ENCODE data around the gene ZDHHC12. TPM values are rescaled to one million over a fixed set of nuclear protein-coding genes. Genes with fewer than 3 reads are reported as not detected.
A peak's percentile ranks its signal among the peaks of the same experiment; 100 is the strongest.

ZDHHC12 gene
- total and polyA plus RNA-seq, 2 of the 13 experiments (the other 11 are each of a cell fraction or from before 2014, with no cell fraction given): 25.4 to 28.0 TPM

- TF ChIP-seq ZNF136 (CRISPR knock-in tag; IDR thresholded peaks at IDR 0.05; ENCODE audit: low read depth) (0 out of 2 replicates have a peak, but pooled peaks have one; percentile 66), NFKBIZ (CRISPR knock-in tag; IDR thresholded peaks at IDR 0.05) (no peak), ZFP37 (CRISPR knock-in tag; IDR thresholded peaks at IDR 0.05; ENCODE audit: borderline replicate concordance) (no peak), GMEB2 (CRISPR knock-in tag; IDR thresholded peaks at IDR 0.05; ENCODE audit: low read depth) (no peak; the same call in 1 of the 2 replicates), UBTF (CRISPR knock-in tag; IDR thresholded peaks at IDR 0.05) (peak; percentile 8; the same call in 1 of the 2 replicates), MED8 (CRISPR knock-in tag; IDR thresholded peaks at IDR 0.05; ENCODE audit: insufficient replicate concordance) (no peak), XRCC5 (optimal IDR thresholded peaks at IDR 0.05; ENCODE audit: low read length) (no peak), ZMYM4 (CRISPR knock-in tag; IDR thresholded peaks at IDR 0.05) (no peak; the same call in 1 of the 2 replicates), ZNF512 (CRISPR knock-in tag; IDR thresholded peaks at IDR 0.05) (no peak), ZNF883 (CRISPR knock-in tag; IDR thresholded peaks at IDR 0.05; ENCODE audit: not compliant biosample characterization) (no peak), ZFYVE20 (CRISPR knock-in tag; IDR thresholded peaks at IDR 0.05; ENCODE audit: borderline replicate concordance, low read depth) (0 out of 2 replicates have a peak, but pooled peaks have one; percentile 54), SIN3A (IDR thresholded peaks at IDR 0.05; ENCODE audit: borderline replicate concordance, low read depth, low read length) (peak; percentile 30; the same call in 1 of the 2 replicates), PBX3 (CRISPR knock-in tag; IDR thresholded peaks at IDR 0.05; ENCODE audit: borderline replicate concordance) (no peak), HIVEP1 (CRISPR knock-in tag; IDR thresholded peaks at IDR 0.05) (0 out of 2 replicates have a peak, but pooled peaks have one; percentile 25), PCBP2 (optimal IDR thresholded peaks at IDR 0.05; ENCODE audit: low read depth, low read length, poor library complexity, severe bottlenecking) (no peak), SMAD9 (CRISPR knock-in tag; IDR thresholded peaks at IDR 0.05) (0 out of 2 replicates have a peak, but pooled peaks have one; percentile 67), ZNF557 (CRISPR knock-in tag; IDR thresholded peaks at IDR 0.05) (no peak), RAD51 (IDR thresholded peaks at IDR 0.05; ENCODE audit: borderline replicate concordance) (no peak), HDAC1 (CRISPR knock-in tag; IDR thresholded peaks at IDR 0.05) (peak; percentile 13; the same call in 1 of the 2 replicates), TRIM22 (IDR thresholded peaks at IDR 0.05) (no peak), BHLHE40 (IDR thresholded peaks at IDR 0.05; ENCODE audit: low read length) (no peak)
Observed at GRCh38 chr9:128723866-128724743, at the start of gene ZDHHC12 (continued).

Data from HepG2 (cell line).